SK-N-SH (cell line): ENCODE measurements around the gene RRM1. TPM values are rescaled to one million over a fixed set of nuclear protein-coding genes. Genes with fewer than 3 reads are reported as not detected.

Experiments
- CTCF ChIA-PET: fragments of 300-600, 350-600 bp; formaldehyde crosslinking; extraction: SDS; loops from one replicate; lab custom pipeline; 2021; lab: Yijun Ruan, JAX
- POLR2A ChIA-PET: fragments of 350-600 bp; sonication (Branson Sonifier 250); formaldehyde crosslinking; extraction: SDS; loops from one replicate; lab custom pipeline; 2020; ENCODE audit warnings: antibody characterized with exemption, inconsistent platforms; lab: Yijun Ruan, JAX
- DNase-seq: peaks from one replicate; pipeline ENCODE4 v3.0.0; 2012
- H2AFZ ChIP-seq: fragments of 200-600 bp; sonication (generic); 2 replicates; pipeline ENCODE4 v1.8.1; 2016; ENCODE audit warnings: antibody characterized with exemption, mild to moderate bottlenecking, low read depth
- H3F3A ChIP-seq: fragments of 200-600 bp; sonication (generic); replicated peaks from 2 replicates; pipeline ENCODE3; 2016; ENCODE audit warnings: antibody characterized with exemption, mild to moderate bottlenecking; ENCODE audit not compliant: insufficient read depth
- H3K27ac ChIP-seq, 2 experiments: fragments of 200-500 bp in 1 of 2; fragments of 200-600 bp in 1 of 2; sonication (Bioruptor generic) in 1 of 2; sonication (generic), shearing (Covaris generic) in 1 of 2; 2 replicates each; pipeline versions ENCODE4 v1.5.1 to v1.6.1; 2014 to 2016; ENCODE audit warnings: low read depth in 2 of 2, inconsistent platforms in 1 of 2, low read length in 1 of 2, mild to moderate bottlenecking in 1 of 2, mixed read lengths in 1 of 2
- H3K27me3 ChIP-seq: fragments of 200-600 bp; sonication (generic), shearing (Covaris generic); 2 replicates; pipeline ENCODE4 v1.6.1; 2016; ENCODE audit warnings: mixed run types; ENCODE audit not compliant: insufficient read depth
- H3K36me3 ChIP-seq, 2 experiments: fragments of 200-500 bp in 1 of 2; fragments of 200-600 bp in 1 of 2; sonication (Bioruptor generic) in 1 of 2; sonication (generic) in 1 of 2; replicated peaks in 1 of 2; 2 replicates each; pipeline versions ENCODE3 to v1.5.1; 2014 to 2016; ENCODE audit warnings: low read length in 1 of 2, mild to moderate bottlenecking in 1 of 2; ENCODE audit not compliant: insufficient read depth in 2 of 2, control insufficient read depth in 1 of 2
- H3K4me1 ChIP-seq, 2 experiments: fragments of 200-500 bp in 1 of 2; fragments of 200-600 bp in 1 of 2; sonication (Bioruptor generic) in 1 of 2; sonication (generic), shearing (Covaris generic) in 1 of 2; 2 replicates each; pipeline versions ENCODE4 v1.5.1 to v1.6.1; 2014 to 2016; ENCODE audit warnings: low read depth in 1 of 2, low read length in 1 of 2, mixed run types in 1 of 2; ENCODE audit not compliant: insufficient read depth in 2 of 2, control insufficient read depth in 1 of 2
- H3K4me2 ChIP-seq: fragments of 200-600 bp; sonication (generic), shearing (Covaris generic); 2 replicates; pipeline ENCODE4 v1.6.1; 2017; ENCODE audit warnings: mixed run types
- H3K4me3 ChIP-seq, 2 experiments: fragments of 200-500 bp in 1 of 2; fragments of 200-600 bp in 1 of 2; sonication (Bioruptor generic) in 1 of 2; sonication (generic), shearing (Covaris generic) in 1 of 2; 2 replicates each; pipeline versions ENCODE4 v1.5.1 to v1.8.1; 2014 to 2016; ENCODE audit warnings: low read depth in 2 of 2, inconsistent platforms in 1 of 2, low read length in 1 of 2, mild to moderate bottlenecking in 1 of 2, mixed read lengths in 1 of 2, moderate library complexity in 1 of 2
- H3K79me2 ChIP-seq: fragments of 200-600 bp; sonication (generic); 2 replicates; pipeline ENCODE4 v1.8.1; 2017; ENCODE audit warnings: mild to moderate bottlenecking; ENCODE audit not compliant: insufficient read depth
- H3K9ac ChIP-seq: fragments of 200-600 bp; sonication (generic); 2 replicates; pipeline ENCODE4 v1.6.1; 2017; ENCODE audit warnings: mixed run types
- H3K9me2 ChIP-seq: fragments of 200-600 bp; sonication (generic); 2 replicates; pipeline ENCODE4 v1.6.1; 2017; ENCODE audit warnings: mixed run types
- H3K9me3 ChIP-seq: fragments of 200-600 bp; sonication (generic); 2 replicates; pipeline ENCODE4 v1.6.1; 2017; ENCODE audit warnings: mixed run types, mild to moderate bottlenecking, moderate library complexity
- H4K20me1 ChIP-seq: fragments of 200-600 bp; sonication (generic); 2 replicates; pipeline ENCODE4 v1.6.1; 2017; ENCODE audit warnings: mild to moderate bottlenecking, mixed run types; ENCODE audit not compliant: insufficient read depth
- ELF1 ChIP-seq: IDR thresholded peaks from 2 replicates; pipeline ENCODE4 v1.4.0; 2012
- GABPA ChIP-seq: IDR thresholded peaks from 2 replicates; pipeline ENCODE4 v1.4.0; 2012; ENCODE audit warnings: low read depth, mild to moderate bottlenecking
- GATA2 ChIP-seq: sonication (generic); formaldehyde crosslinking; IDR thresholded peaks from 2 replicates; pipeline ENCODE4 v1.5.0; 2020; ENCODE audit warnings: mild to moderate bottlenecking, missing genetic modification reagents
- JUND ChIP-seq: IDR thresholded peaks from 2 replicates; pipeline ENCODE4 v1.4.0; 2012
- MAX ChIP-seq: IDR thresholded peaks from 2 replicates; pipeline ENCODE4 v1.4.0; 2012; ENCODE audit warnings: low read depth
- NFIC ChIP-seq: IDR thresholded peaks from 2 replicates; pipeline ENCODE4 v1.4.0; 2012; ENCODE audit warnings: borderline replicate concordance
- NRF1 ChIP-seq: IDR thresholded peaks from 2 replicates; pipeline ENCODE4 v1.6.1; 2012; ENCODE audit warnings: low read depth, mild to moderate bottlenecking, low read length
- PBX3 ChIP-seq: IDR thresholded peaks from 2 replicates; pipeline ENCODE4; 2012
- POLR2AphosphoS5 ChIP-seq: IDR thresholded peaks from 2 replicates; pipeline ENCODE4 v1.6.1; 2012; ENCODE audit warnings: low read depth, low read length
- RAD21 ChIP-seq: IDR thresholded peaks from 2 replicates; pipeline ENCODE4 v1.6.1; 2012; ENCODE audit warnings: mild to moderate bottlenecking, low read length
- RCOR1 ChIP-seq: fragments of 150-350 bp; IDR thresholded peaks from 2 replicates; pipeline ENCODE4 v1.6.1; 2017; ENCODE audit warnings: antibody characterized with exemption, low read length
- RFX5 ChIP-seq: IDR thresholded peaks from 2 replicates; pipeline ENCODE4 v1.6.1; 2012; ENCODE audit warnings: mild to moderate bottlenecking, improper control_type of control experiment, low read length
- TCF12 ChIP-seq: IDR thresholded peaks from 2 replicates; pipeline ENCODE4 v1.4.0; 2012
- TEAD4 ChIP-seq: IDR thresholded peaks from 2 replicates; pipeline ENCODE4 v1.4.0; 2012; ENCODE audit warnings: mild to moderate bottlenecking, borderline replicate concordance; ENCODE audit not compliant: insufficient read depth
- YY1 ChIP-seq: IDR thresholded peaks from 2 replicates; pipeline ENCODE4 v1.4.0; 2012; ENCODE audit warnings: low read depth, mild to moderate bottlenecking
- ZBTB33 ChIP-seq: IDR thresholded peaks from 2 replicates; pipeline ENCODE4 v1.4.0; 2012; ENCODE audit warnings: low read depth, borderline replicate concordance
- WGBS: methylation state at CpG from one replicate; pipeline ENCODE4 v1.1.6; 2017; ENCODE audit warnings: low lambda C conversion rate; 5-methylcytosine and 5-hydroxymethylcytosine counted together
- polyA plus RNA-seq, 3 experiments: library from polyadenylated mRNA; depleted of rRNA; stranded (reverse); fragments of >200 nt; gene quantifications; 2 replicates each; pipeline ENCODE4 v1.2.3, GENCODE V29; 2012

RRM1 gene
- polyA plus RNA-seq, 1 of the 3 experiments (the other 2 are of a cell fraction): 28.2 TPM

DNA sequence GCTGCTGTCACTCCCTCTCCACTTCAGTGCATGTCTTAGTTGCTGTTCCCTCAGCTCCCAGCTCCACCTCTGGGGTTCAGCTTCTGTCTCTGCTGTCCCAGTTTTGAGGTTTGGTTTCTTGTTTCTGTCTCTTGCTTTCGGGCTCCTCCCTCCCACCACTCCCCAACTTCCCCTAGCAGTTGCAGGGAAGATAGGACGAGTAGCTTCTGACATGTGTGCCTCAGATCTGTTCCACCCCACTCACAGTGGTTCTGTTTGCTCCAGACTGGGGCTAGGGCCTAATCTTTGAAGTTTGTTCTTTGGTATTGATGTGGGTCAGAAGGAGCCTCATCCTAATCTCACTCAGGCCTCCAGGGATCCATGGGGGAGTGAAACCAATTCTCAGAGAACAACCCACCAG lies 2.6 kb upstream of the RRM1 start:
- Histone ChIP-seq H3K4me2 (no peak overlapping the region), H3K9ac (no peak overlapping the region), H3K4me3 (no peak overlapping the region), H4K20me1 (no peaks in the 10 kb centered on the region), H3K4me1 (peaks cover 0 to 6% of the 10 kb centered on the region in 2 experiments; a peak in 1 of 4 replicates), H3K79me2 (peaks cover 24% of the 10 kb centered on the region), H2AFZ (no peak overlapping the region), H3F3A (no peaks in the 10 kb centered on the region)
- no peak for DNase-seq
- POLR2A ChIA-PET: no interaction called here
- no peak for TF ChIP-seq YY1
- TF ChIP-seq GATA2: no peak
- no peak for TF ChIP-seq RCOR1
- TF ChIP-seq TEAD4: no peak
- no peak for TF ChIP-seq NRF1
- TF ChIP-seq NFIC: no peak
- no peak for TF ChIP-seq MAX
- TF ChIP-seq TCF12: no peak
- no peak for TF ChIP-seq RAD21
- TF ChIP-seq POLR2AphosphoS5: no peak
- TF ChIP-seq RFX5: no peak
- no peak for TF ChIP-seq JUND
- no peak for TF ChIP-seq ELF1
- no peak for TF ChIP-seq ZBTB33
- TF ChIP-seq PBX3: no peak
- no peak for TF ChIP-seq GABPA
- TF ChIP-seq, all 33 proteins: peak for 0
- CTCF ChIA-PET: interaction anchor here (1.0 to 1.2 kb wide), 2 partner anchors 19 to 237 kb away, joined by 3 read pairs; no protein-coding TSS in a partner anchor
- H3K27ac ChIP-seq: no peak overlapping the region
- no peaks in the 10 kb centered on the region for H3K9me2 ChIP-seq
- H3K36me3 ChIP-seq: peaks cover 0 to 1% of the 10 kb centered on the region in 2 experiments
- H3K27me3 ChIP-seq: no peaks in the 10 kb centered on the region
- no peaks in the 10 kb centered on the region for H3K9me3 ChIP-seq
- WGBS: 71% methylated on average over 2 of the region's 2 CpGs
